HEK293 (cell line): ENCODE measurements around the gene UBAC2.

Experiments used
- CTCF ChIA-PET: fragments of 350-600 bp; formaldehyde crosslinking; extraction: SDS; loops from one replicate; lab custom pipeline; 2021; ENCODE audit warnings: antibody characterized with exemption; lab: Yijun Ruan, JAX
- POLR2A ChIA-PET: fragments of 300-600 bp; formaldehyde crosslinking; extraction: SDS; loops from one replicate; lab custom pipeline; 2020; ENCODE audit warnings: antibody characterized with exemption, inconsistent platforms; lab: Yijun Ruan, JAX
- H3K27ac ChIP-seq: fragments of 200-500 bp; sonication (Bioruptor generic); 2 replicates; pipeline ENCODE4 v1.5.1; 2014; ENCODE audit warnings: low read depth, low read length, control low read depth, inconsistent platforms; ENCODE audit errors: extremely low read depth
- H3K36me3 ChIP-seq, 2 experiments: fragments of 200-500 bp in 1 of 2; sonication (Bioruptor generic) in 1 of 2; 1 replicate in 1 of 2; 2 replicates in 1 of 2; pipeline ENCODE4 v1.5.1; 2014 to 2017; ENCODE audit warnings: inconsistent platforms in 2 of 2, low read length in 2 of 2; ENCODE audit not compliant: control insufficient read depth in 2 of 2, insufficient read depth in 1 of 2
- H3K4me1 ChIP-seq: fragments of 200-500 bp; sonication (Bioruptor generic); 2 replicates; pipeline ENCODE4 v1.5.1; 2014; ENCODE audit warnings: mild to moderate bottlenecking, low read length, inconsistent platforms; ENCODE audit not compliant: control insufficient read depth, insufficient read depth
- H3K4me3 ChIP-seq: 2 replicates; pipeline ENCODE4 v1.5.1; 2011; ENCODE audit warnings: low read depth, mild to moderate bottlenecking, control low read depth, low read length, moderate library complexity
- H3K9me3 ChIP-seq: fragments of 200-500 bp; sonication (Bioruptor generic); 2 replicates; pipeline ENCODE4 v1.5.1; 2014; ENCODE audit warnings: low read depth, low read length, inconsistent platforms; ENCODE audit not compliant: control insufficient read depth, insufficient read depth
- BCL11B ChIP-seq: fragments of 450-650 bp; formaldehyde crosslinking; IDR thresholded peaks from 2 replicates; pipeline ENCODE4 v1.5.1; 2016; ENCODE audit warnings: low read depth, missing biosample characterization, missing genetic modification characterization
- EGR2 ChIP-seq: fragments of 450-650 bp; formaldehyde crosslinking; IDR thresholded peaks from 2 replicates; pipeline ENCODE4 v1.5.1; 2016; ENCODE audit warnings: low read depth, missing biosample characterization, missing genetic modification characterization
- FEZF1 ChIP-seq: fragments of 450-650 bp; formaldehyde crosslinking; IDR thresholded peaks from 2 replicates; pipeline ENCODE4 v1.5.1; 2016; ENCODE audit warnings: missing biosample characterization, missing genetic modification characterization
- KLF10 ChIP-seq: fragments of 450-650 bp; IDR thresholded peaks from 2 replicates; pipeline ENCODE4 v1.5.1; 2018; ENCODE audit warnings: missing biosample characterization, mild to moderate bottlenecking, missing genetic modification characterization
- KLF8 ChIP-seq: fragments of 450-650 bp; formaldehyde crosslinking; IDR thresholded peaks from 2 replicates; pipeline ENCODE4 v1.5.1; 2016; ENCODE audit warnings: missing biosample characterization, missing genetic modification characterization
- ZBTB48 ChIP-seq: fragments of 450-650 bp; formaldehyde crosslinking; IDR thresholded peaks from 2 replicates; pipeline ENCODE4 v1.5.1; 2016; ENCODE audit warnings: missing biosample characterization, missing genetic modification characterization
- ZNF10 ChIP-seq: fragments of 450-650 bp; formaldehyde crosslinking; IDR thresholded peaks from 2 replicates; pipeline ENCODE4 v1.5.1; 2017; ENCODE audit warnings: missing biosample characterization, missing genetic modification characterization
- ZNF132 ChIP-seq: fragments of 450-650 bp; formaldehyde crosslinking; IDR thresholded peaks from 2 replicates; pipeline ENCODE4 v1.5.1; 2017; ENCODE audit warnings: missing biosample characterization, missing genetic modification characterization, borderline replicate concordance
- ZNF146 ChIP-seq: fragments of 450-650 bp; formaldehyde crosslinking; IDR thresholded peaks from 2 replicates; pipeline ENCODE4 v1.5.1; 2016; ENCODE audit warnings: missing biosample characterization, missing genetic modification characterization
- ZNF157 ChIP-seq: fragments of 450-650 bp; formaldehyde crosslinking; IDR thresholded peaks from 2 replicates; pipeline ENCODE4 v1.5.1; 2016; ENCODE audit warnings: missing biosample characterization, missing genetic modification characterization
- ZNF248 ChIP-seq: fragments of 450-650 bp; formaldehyde crosslinking; IDR thresholded peaks from 2 replicates; pipeline ENCODE4 v1.5.1; 2017; ENCODE audit warnings: missing biosample characterization, missing genetic modification characterization
- ZNF324 ChIP-seq: fragments of 450-650 bp; formaldehyde crosslinking; IDR thresholded peaks from 2 replicates; pipeline ENCODE4 v1.5.1; 2016; ENCODE audit warnings: missing biosample characterization, missing genetic modification characterization
- ZNF350 ChIP-seq: fragments of 450-650 bp; formaldehyde crosslinking; IDR thresholded peaks from 2 replicates; pipeline ENCODE4 v1.5.0; 2017; ENCODE audit warnings: missing biosample characterization, mild to moderate bottlenecking, missing genetic modification characterization
- ZNF404 ChIP-seq: fragments of 450-650 bp; formaldehyde crosslinking; IDR thresholded peaks from 2 replicates; pipeline ENCODE4 v1.5.1; 2017; ENCODE audit warnings: missing biosample characterization, missing genetic modification characterization
- ZNF623 ChIP-seq: fragments of 450-650 bp; formaldehyde crosslinking; IDR thresholded peaks from 2 replicates; pipeline ENCODE4 v1.5.1; 2016; ENCODE audit warnings: missing biosample characterization, missing genetic modification characterization
- ZNF658 ChIP-seq: fragments of 450-650 bp; formaldehyde crosslinking; IDR thresholded peaks from 2 replicates; pipeline ENCODE4; 2016; ENCODE audit warnings: missing biosample characterization, missing genetic modification characterization
- ZNF776 ChIP-seq: fragments of 450-650 bp; formaldehyde crosslinking; IDR thresholded peaks from 2 replicates; pipeline ENCODE4 v1.5.0; 2017; ENCODE audit warnings: missing biosample characterization, missing genetic modification characterization, borderline replicate concordance
- ZSCAN23 ChIP-seq: fragments of 450-650 bp; formaldehyde crosslinking; IDR thresholded peaks from 2 replicates; pipeline ENCODE4 v1.5.1; 2016; ENCODE audit warnings: missing biosample characterization, missing genetic modification characterization
- TF ChIP-seq, protein P1 (sequence below): fragments of 450-650 bp; IDR thresholded peaks from 2 replicates; pipeline ENCODE4 v1.5.1; 2018; ENCODE audit warnings: missing biosample characterization, missing genetic modification characterization
- TF ChIP-seq, protein P2 (sequence below): fragments of 450-650 bp; formaldehyde crosslinking; IDR thresholded peaks from 2 replicates; pipeline ENCODE4 v1.5.1; 2016; ENCODE audit warnings: missing biosample characterization, missing genetic modification characterization
- TF ChIP-seq, protein P3 (sequence below): fragments of 450-650 bp; formaldehyde crosslinking; IDR thresholded peaks from 2 replicates; pipeline ENCODE4 v1.5.1; 2016; ENCODE audit warnings: missing biosample characterization, missing genetic modification characterization
- TF ChIP-seq, protein P4 (sequence below): fragments of 450-650 bp; formaldehyde crosslinking; IDR thresholded peaks from 2 replicates; pipeline ENCODE4 v1.5.1; 2016; ENCODE audit warnings: missing biosample characterization, missing genetic modification characterization

The UBAC2 gene

DNA sequence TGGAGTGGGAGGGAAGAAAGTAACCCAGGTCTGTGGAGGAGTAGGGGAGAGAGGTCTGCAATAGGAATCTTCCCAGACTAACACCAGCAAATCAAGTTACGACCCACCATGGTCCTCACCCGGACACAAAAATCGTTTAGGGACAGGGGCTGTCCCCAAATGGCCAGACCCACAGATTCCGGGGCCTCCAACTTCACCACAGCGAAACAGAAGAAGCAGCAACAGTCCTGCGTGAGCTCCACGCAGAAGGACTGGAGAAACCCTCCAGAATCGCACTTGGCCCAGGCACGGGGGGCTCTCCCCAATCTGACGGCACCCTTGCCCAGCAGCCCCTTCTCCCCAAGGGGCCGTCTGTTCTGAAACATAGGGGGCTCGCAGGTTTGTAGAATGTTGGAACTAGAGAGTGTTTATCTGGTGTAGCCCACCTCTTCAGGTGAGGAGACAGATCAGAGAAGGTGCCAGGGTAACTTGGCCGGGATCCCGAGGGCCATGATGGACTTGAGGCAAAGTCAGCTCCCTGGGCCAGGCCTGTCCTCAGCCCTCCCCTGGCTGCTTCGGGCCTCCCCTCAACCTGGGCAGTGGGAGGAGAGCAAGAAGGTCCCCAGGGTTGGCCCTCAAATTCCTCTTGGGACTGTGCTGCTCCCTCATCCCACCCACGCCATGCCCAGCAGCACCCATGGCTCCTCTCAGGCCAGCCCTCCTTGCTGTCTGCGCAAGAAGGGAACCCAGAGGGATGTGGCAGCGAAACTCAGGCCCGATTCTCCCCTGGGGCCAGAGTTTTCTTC lies 189.1 kb downstream of the UBAC2 start (continued):
- no peak for TF ChIP-seq ZNF132 (tag by site-specific recombination)

DNA sequence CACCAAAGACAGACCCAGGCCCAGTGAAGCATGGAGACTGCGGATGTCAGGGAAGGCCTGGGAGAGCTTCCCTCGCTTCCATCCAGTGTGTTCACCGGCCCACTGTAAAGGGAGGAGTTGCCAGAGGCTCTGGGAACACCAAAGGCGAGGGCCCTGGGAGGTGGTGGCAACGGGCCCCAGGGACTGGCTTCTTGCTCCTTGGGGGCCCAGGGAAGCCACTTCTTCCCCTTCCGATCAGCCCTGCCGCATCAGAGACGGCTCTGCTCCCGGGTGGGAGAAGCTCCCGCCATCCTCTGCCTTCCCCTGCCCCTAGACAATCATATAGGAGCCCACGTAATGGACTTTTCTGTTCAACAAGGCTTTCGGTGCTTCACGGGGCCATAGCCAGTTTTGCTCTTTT lies 189.9 kb downstream of the UBAC2 start:
- ChIA-PET POLR2A (no interaction called here), CTCF (interaction anchor here (0.5 to 4.9 kb wide), 2 partner anchors 46 to 104 kb away, joined by 3 to 33 read pairs; no protein-coding TSS in a partner anchor)
- no peak overlapping the region for H3K27ac ChIP-seq
- H3K4me3 ChIP-seq = no peak overlapping the region
- H3K36me3 ChIP-seq = peaks cover 0 to 6% of the 10 kb centered on the region in 2 experiments; a peak in 1 of 3 replicates
- H3K4me1 ChIP-seq = no peaks in the 10 kb centered on the region
- no peaks in the 10 kb centered on the region for H3K9me3 ChIP-seq
- TF ChIP-seq EGR2 (tag by site-specific recombination) (no peak), ZNF248 (no peak), ZNF324 (tag by site-specific recombination) (no peak), FEZF1 (tag by site-specific recombination) (no peak), ZBTB48 (no peak), ZSCAN23 (tag by site-specific recombination) (no peak), ZNF10 (tag by site-specific recombination) (no peak), ZNF157 (no peak)
- TF ChIP-seq, protein P1, sequence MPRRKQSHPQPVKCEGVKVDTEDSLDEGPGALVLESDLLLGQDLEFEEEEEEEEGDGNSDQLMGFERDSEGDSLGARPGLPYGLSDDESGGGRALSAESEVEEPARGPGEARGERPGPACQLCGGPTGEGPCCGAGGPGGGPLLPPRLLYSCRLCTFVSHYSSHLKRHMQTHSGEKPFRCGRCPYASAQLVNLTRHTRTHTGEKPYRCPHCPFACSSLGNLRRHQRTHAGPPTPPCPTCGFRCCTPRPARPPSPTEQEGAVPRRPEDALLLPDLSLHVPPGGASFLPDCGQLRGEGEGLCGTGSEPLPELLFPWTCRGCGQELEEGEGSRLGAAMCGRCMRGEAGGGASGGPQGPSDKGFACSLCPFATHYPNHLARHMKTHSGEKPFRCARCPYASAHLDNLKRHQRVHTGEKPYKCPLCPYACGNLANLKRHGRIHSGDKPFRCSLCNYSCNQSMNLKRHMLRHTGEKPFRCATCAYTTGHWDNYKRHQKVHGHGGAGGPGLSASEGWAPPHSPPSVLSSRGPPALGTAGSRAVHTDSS = no peak

DNA sequence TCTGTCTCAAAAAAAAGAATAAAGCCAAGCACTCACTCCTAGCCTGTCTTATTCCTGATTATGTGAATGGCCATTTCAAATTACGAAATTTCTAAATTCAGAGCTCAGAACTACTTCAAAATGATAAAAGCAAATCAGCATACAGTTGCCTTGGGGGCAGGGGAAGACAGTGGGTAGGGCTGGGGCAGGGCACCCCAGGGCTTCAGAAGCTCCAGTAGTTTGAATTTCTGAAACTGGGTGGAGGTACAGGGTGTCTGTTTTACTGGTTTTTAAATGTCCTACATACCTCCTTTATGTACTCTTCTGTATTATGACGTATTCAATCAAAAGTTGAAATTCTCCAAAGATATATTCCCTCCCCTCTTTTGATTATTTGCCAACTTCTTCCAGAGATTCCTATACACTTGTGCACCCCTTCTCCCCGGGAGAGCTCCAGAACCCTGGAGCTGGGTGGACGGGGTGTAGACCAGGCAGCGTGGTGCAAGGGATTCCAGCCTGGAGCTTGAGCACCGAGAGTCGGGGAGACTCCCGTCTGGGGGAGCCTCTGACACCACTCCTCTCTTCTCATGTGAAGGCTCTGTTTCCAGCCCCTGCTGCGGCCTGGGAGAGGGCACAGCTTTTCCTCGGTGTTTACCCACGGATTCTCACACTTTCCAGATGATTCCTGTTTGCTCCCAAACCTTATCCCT lies 191.3 kb downstream of the UBAC2 start:
- Histone ChIP-seq H3K36me3 (peaks cover 0 to 3% of the 10 kb centered on the region in 2 experiments; a peak in 1 of 3 replicates), H3K27ac (no peak overlapping the region), H3K9me3 (no peaks in the 10 kb centered on the region), H3K4me3 (no peak overlapping the region), H3K4me1 (no peaks in the 10 kb centered on the region)
- POLR2A ChIA-PET = no interaction called here
- TF ChIP-seq ZNF350 (tag by site-specific recombination) = no peak
- CTCF ChIA-PET = interaction anchor here (0.9 kb wide), 1 partner anchor 44 kb away, joined by 3 read pairs; no protein-coding TSS in a partner anchor

DNA sequence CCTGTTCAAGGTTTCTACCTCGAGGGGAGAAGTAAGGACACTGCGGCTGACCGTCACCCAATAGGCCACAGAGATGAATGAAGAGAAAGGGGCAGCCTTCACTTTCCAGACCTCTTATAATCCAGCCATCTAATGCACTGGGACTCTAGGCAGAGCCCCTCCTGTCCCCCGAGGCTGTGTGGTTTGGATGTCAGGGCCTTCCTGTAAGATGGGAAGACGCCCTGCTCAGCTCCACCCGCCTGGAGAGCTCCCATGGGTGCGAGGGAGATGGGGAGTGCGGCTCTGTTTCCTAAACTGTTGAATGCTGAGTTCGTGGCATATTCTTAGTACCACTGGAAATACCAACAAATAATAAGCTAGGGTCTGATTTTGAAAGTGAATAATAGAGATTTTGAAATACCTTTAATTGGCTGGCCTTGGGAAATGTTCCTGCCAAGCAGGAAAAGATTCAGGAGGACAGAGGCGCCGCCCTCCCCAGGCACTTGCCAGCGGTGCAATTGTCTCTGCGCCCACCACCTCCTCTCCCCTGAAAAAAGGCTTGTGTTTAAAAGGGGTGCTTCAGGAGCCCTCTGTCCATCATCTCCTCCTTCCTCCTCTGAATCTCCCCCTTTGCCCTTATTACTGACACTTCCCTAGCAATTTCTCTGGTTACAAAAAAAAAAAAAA lies 191.9 kb downstream of the UBAC2 start:
- Histone ChIP-seq H3K4me3 (no peak overlapping the region), H3K27ac (no peak overlapping the region), H3K9me3 (no peaks in the 10 kb centered on the region), H3K36me3 (no peaks in the 10 kb centered on the region)
- CTCF ChIA-PET = interaction anchor here (0.9 kb wide), 1 partner anchor 43 kb away, joined by 3 read pairs; no protein-coding TSS in a partner anchor
- POLR2A ChIA-PET = no interaction called here
- TF ChIP-seq ZNF404 (tag by site-specific recombination) = no peak
- TF ChIP-seq, protein P2, sequence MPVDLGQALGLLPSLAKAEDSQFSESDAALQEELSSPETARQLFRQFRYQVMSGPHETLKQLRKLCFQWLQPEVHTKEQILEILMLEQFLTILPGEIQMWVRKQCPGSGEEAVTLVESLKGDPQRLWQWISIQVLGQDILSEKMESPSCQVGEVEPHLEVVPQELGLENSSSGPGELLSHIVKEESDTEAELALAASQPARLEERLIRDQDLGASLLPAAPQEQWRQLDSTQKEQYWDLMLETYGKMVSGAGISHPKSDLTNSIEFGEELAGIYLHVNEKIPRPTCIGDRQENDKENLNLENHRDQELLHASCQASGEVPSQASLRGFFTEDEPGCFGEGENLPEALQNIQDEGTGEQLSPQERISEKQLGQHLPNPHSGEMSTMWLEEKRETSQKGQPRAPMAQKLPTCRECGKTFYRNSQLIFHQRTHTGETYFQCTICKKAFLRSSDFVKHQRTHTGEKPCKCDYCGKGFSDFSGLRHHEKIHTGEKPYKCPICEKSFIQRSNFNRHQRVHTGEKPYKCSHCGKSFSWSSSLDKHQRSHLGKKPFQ (tag by site-specific recombination) = no peak
- TF ChIP-seq ZNF146 (tag by site-specific recombination) = no peak
- TF ChIP-seq KLF10 (tag by site-specific recombination) = no peak
- no peak for TF ChIP-seq BCL11B
- TF ChIP-seq, protein P3, sequence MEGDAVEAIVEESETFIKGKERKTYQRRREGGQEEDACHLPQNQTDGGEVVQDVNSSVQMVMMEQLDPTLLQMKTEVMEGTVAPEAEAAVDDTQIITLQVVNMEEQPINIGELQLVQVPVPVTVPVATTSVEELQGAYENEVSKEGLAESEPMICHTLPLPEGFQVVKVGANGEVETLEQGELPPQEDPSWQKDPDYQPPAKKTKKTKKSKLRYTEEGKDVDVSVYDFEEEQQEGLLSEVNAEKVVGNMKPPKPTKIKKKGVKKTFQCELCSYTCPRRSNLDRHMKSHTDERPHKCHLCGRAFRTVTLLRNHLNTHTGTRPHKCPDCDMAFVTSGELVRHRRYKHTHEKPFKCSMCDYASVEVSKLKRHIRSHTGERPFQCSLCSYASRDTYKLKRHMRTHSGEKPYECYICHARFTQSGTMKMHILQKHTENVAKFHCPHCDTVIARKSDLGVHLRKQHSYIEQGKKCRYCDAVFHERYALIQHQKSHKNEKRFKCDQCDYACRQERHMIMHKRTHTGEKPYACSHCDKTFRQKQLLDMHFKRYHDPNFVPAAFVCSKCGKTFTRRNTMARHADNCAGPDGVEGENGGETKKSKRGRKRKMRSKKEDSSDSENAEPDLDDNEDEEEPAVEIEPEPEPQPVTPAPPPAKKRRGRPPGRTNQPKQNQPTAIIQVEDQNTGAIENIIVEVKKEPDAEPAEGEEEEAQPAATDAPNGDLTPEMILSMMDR = no peak
- TF ChIP-seq, protein P4, sequence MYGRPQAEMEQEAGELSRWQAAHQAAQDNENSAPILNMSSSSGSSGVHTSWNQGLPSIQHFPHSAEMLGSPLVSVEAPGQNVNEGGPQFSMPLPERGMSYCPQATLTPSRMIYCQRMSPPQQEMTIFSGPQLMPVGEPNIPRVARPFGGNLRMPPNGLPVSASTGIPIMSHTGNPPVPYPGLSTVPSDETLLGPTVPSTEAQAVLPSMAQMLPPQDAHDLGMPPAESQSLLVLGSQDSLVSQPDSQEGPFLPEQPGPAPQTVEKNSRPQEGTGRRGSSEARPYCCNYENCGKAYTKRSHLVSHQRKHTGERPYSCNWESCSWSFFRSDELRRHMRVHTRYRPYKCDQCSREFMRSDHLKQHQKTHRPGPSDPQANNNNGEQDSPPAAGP (tag by site-specific recombination) = no peak
- TF ChIP-seq ZNF776 = no peak
- TF ChIP-seq KLF8 = no peak
- no peak for TF ChIP-seq ZNF623 (tag by site-specific recombination)
- TF ChIP-seq ZNF658 (tag by site-specific recombination) = no peak
- TF ChIP-seq, all 188 proteins: peak for 0
- no peaks in the 10 kb centered on the region for H3K4me1 ChIP-seq
